ENCODE results near the gene IRX5. TPM values are rescaled to one million over a fixed set of nuclear protein-coding genes. Genes with fewer than 3 reads are reported as not detected.

The IRX5 gene
- polyA plus RNA-seq (ENCODE audit: insufficient read length in 4 of 4), result 10 to 100 TPM in 3 of 4 donors, 1 to 10 TPM in 1; 9.3 to 10.2 (median 10.2) TPM

DNA sequence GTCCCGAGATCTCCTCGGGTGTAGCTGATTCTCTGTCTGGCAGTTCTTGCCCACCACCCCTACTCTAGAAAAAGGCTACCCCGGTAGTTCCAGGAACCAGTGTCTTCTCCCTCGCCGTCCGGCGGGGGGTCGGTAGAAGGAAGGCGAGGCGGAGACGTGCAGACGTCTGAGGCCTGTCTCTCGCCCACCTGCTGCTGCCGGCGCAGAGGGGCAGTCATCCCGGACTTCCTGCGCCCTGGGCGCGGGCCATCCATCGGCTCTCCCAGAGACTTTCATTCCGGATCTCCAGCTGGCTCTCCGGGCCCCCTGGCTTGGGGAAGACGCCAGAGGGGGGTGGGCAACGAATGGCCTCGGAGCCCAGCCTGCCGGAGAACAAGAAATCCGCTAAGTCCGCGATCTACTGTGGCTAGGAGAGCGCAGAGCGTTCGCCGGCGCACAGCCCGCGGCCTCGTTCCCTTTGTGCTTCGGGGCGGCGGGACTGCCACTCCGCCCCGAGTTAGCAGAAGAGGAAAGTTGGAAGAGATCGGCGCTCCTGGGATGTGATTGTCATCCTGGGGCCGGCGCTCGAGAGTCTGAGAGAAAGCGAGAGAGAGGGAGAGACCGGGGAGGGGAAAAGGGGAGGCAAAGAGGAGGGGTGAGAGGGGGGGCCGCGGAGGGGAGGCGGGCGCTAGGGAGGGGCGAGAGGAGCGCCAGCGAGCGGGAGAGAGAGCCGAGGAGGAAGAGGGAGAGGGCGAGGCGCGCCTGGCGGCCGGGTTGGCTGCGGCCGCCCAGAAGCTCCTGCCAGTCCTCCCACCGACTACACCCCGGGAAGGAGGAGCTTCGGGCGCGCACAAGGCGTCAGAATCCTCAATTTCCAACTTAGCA, at the start of gene IRX5:
IRX5 (plus strand) TSS at position 861 of the 864 bp plus-strand sequence. CDS start 334 bp downstream, outside the sequence.
- DNase-seq (ENCODE audit: low read depth in 4 of 4, low spot score in 3 of 4), result peak in 2 of 4 donors; percentile 74 to 79

- no peak for DNase-seq (ENCODE audit: low read depth in 4 of 4, low spot score in 3 of 4)
Observed at GRCh38 chr16:54882556-54882955, 48.1 kb upstream of the IRX5 start.

DNA sequence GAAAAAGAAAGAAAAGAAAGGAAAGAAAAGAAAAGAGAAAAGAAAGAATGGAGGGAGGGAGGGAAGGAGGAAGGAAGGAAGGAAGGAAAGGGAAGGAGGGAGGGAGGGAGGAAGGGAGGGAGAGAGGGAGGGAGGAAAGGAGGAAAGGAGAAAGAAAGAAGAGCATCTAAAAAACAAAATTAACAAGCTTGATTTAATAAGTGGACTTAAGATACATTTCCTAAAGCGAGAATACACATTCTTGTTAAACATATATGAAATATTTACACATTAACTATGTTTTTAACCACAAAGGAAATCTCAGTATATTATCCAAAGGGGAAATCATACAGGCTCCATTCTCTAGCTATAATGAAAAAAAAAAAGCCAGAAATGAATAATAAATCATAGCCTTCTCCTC, 47.3 kb upstream of the IRX5 start:
- no peak for DNase-seq (ENCODE audit: low read depth in 4 of 4, low spot score in 3 of 4)

DNA sequence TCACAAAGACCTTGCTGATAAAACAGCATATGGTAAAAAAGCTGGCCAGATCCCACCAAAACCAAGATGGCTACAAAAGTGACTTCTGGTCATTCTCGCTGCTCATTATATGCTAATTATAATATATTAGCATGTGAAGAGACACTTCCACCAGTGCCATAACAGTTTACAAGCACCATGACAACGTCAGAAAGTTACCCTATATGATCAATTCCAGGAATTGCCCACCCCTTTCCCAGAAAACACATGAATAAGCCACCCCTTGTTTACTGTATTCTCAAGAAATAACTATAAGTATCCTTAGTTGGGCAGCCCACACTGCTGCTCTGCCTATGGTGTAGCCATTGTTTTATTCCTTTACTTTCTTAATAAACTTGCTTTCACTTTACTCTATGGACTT, 44.6 kb upstream of the IRX5 start:
- DNase-seq (ENCODE audit: low read depth in 4 of 4, low spot score in 3 of 4), result no peak

DNA sequence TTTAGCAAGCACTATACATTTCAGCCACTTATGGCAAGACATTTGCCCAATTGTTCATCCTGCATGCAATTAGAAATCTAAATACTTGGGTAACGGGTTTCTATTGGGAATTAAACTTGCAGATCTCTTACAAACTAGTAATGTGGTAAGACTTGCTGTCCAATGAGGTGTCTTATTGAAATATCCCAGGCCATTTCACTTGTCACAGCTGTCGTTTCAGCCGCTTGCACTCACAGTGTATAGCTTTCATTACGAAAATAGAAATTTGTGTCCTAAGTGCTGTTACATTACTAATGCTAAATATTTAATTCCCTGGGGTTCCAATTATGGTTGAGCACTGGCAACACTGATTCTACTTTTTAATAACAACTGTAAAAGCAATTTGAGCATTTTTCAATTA, 40.3 kb upstream of the IRX5 start:
- no peak for DNase-seq (ENCODE audit: low read depth in 4 of 4, low spot score in 3 of 4)

GRCh38 chr16:54891346-54891745, 39.3 kb upstream of the IRX5 start:
- DNase-seq (ENCODE audit: low read depth in 4 of 4, low spot score in 3 of 4), result no peak

- no peak for DNase-seq (ENCODE audit: low read depth in 4 of 4, low spot score in 3 of 4)
Observed at GRCh38 chr16:54892981-54893380, 37.7 kb upstream of the IRX5 start.

GRCh38 chr16:54897930-54898329, 32.7 kb upstream of the IRX5 start:
- DNase-seq (ENCODE audit: low read depth in 4 of 4, low spot score in 3 of 4), result no peak

DNA sequence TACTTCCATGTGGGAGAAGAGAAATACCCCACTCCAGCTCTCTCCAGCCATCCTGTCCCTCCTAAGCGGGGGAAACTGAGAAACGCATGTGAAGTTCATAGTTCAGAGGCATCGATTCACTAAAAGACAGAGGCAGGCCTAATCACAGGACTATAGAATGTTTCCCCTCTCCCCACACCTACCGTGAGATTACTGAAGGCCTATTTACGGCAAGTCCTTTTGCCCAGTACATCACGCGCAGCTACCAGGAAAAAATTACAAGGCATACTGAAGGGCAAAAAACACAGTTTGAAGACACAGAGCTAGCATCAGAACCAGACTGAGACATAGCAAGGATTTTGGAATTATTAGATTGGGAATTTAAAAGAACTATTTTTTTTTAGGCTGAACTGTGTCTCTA, 29.1 kb upstream of the IRX5 start:
- no peak for DNase-seq (ENCODE audit: low read depth in 4 of 4, low spot score in 3 of 4)

DNA sequence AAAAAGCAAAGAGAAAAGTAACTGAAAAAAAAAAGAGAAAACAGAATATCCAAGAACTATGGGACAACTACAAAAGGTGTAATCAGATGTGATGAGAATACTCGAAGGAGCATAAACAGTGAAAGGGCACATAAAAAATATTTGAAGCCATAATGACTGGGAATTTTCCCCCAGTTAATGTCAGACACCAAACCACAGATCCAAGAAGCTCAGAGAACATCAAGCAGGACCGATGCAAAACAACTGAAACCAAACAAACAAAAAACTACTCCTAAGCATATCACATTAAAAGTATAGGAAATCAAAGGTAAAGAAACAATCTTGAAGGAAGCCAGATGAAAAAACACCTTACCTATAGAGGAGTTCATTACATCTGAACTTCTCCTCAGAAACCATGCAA, 27.6 kb upstream of the IRX5 start:
- DNase-seq (ENCODE audit: low read depth in 4 of 4, low spot score in 3 of 4), result no peak

- no peak for DNase-seq (ENCODE audit: low read depth in 4 of 4, low spot score in 3 of 4)
Observed at GRCh38 chr16:54911079-54911478, 19.6 kb upstream of the IRX5 start.

DNA sequence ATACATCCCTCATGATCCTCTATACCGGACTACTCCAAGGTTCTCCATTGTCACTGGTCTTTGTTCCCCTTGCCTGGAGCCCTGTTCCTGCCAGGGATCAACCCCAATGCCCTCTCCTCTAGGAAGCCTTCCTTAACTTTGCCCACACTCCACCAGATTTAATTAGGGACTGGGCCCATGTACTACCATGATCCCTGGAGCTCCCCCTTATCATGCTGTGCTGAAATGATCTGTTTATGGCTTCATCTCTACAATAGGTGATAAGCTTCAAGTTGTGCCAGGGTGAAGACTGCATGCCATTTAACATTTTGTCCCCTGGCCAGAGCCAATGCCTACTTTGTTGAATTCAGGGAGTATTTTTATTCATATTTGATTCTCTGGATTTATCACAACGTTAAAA, 17.9 kb upstream of the IRX5 start:
- DNase-seq (ENCODE audit: low read depth in 4 of 4, low spot score in 3 of 4), result no peak

DNA sequence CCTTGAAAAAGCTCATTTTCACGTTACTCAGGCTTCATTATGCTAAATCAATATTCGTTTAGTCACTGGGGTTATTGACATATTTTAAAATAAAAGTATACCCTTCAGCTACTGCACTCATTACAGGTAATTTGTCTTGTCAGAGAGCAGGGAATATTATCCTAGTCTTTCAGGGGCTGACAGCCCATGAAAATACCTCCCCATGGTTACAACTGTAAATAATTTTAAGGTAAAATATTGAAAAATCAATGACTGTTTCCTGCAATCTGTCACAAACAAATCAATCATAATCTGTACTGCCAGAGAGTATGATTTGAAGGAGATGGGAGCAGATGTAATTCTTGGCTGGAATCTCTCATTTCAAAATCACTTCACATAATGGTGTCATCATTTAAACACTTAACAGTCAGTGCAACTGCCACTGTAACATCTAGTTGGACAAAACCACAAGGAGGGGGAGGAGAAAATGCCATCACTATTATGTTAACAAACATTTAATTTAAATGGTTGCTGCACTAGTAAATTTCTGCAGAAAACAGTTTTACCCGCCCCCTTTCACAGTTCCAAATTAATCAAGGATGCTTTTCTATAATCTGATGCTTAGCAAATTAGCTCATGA, 9.3 kb upstream of the IRX5 start:
- DNase-seq (ENCODE audit: low read depth in 4 of 4, low spot score in 3 of 4), result no peak

GRCh38 chr16:54923055-54923473, 7.6 kb upstream of the IRX5 start:
- no peak for DNase-seq (ENCODE audit: low read depth in 4 of 4, low spot score in 3 of 4)

DNA sequence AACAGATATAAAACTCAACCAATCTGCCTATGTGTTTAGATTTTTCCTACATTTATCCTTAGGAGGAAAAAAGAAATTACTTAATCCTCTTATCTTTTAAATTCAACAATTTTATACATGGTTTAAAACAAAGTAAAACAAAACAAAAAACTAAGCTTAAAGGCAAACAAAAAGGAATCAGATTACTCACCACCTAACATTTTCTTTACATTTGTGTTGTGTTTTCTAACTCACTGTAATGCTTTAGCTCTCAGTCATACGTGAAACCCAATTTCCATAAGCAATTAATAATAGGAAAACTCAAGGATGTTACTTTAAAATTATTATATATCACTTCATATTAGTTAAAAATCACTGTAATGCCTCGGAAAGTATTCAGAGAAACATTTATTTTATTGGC, 6.7 kb upstream of the IRX5 start:
- no peak for DNase-seq (ENCODE audit: low read depth in 4 of 4, low spot score in 3 of 4)

- DNase-seq (ENCODE audit: low read depth in 4 of 4, low spot score in 3 of 4), result no peak
Observed at GRCh38 chr16:54926166-54926838, 4.4 kb upstream of the IRX5 start.

- no peak for DNase-seq (ENCODE audit: low read depth in 4 of 4, low spot score in 3 of 4)
Observed at GRCh38 chr16:54927125-54928015, 3.3 kb upstream of the IRX5 start.

- DNase-seq (ENCODE audit: low read depth in 4 of 4, low spot score in 3 of 4), result no peak
Observed at GRCh38 chr16:54928016-54928356, 2.7 kb upstream of the IRX5 start.

DNA sequence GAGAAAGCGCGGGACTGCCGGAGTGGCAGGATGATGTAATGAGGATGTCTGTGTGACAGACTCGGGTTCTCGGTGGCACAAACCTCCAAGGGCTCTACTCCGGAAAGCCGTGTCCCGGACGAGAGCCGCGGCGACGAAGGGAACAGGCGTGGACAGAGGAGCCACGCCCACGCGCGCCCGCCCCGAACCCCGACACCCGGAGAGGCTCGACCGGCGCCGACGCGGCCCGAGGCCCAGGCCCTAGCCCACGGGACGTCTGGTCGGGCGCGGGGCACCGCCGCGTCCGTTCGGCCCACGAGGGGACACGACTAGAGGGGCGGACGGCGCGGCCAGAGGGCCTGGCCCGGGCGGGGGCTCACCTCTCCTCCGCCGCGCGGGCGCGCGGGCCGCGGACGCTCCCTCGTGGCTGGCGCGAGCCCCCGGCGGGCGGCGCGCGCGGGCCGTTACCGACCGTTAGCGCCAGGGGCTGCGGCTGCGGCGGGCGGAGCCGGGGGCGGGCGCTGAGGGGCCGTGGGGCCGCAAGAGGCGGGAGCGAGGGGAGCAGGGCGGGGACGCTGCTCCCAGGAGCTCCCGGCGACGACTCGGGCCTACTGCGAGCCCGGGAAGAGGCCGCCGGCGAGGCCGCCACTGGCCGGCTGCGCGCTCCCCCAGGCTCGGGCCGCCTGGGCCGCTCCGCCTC, 2.1 kb upstream of the IRX5 start:
- no peak for DNase-seq (ENCODE audit: low read depth in 4 of 4, low spot score in 3 of 4)
